ENCODE results near the gene GBP6.

DNA sequence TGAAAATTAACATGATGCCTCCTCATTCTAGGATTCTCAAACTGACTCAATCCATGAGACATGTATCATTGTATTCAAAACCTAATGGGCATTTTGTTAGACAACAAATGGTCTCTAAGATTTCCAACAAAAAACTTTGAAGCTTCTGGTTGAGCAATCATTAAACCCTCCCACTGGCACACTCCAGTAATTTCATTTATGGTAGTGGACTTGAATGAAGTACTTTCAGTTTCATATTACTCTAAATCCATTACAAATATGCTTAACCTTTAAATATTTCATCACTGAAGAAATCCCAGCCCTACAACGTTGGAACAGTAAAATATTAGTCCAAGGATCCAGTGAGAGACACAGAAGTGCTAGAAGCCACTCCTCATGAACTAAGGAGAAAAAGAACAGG is 43.5 kb downstream of the GBP6 start:
- TF ChIP-seq POLR2A (IDR thresholded peaks at IDR 0.05; ENCODE audit: low read length) (no peak), GATA1 (IDR thresholded peaks at IDR 0.05; ENCODE audit: low read depth, low read length) (no peak)

Measured in erythroblast (primary cell).